HG02852 (cell line): ENCODE results near the gene DDC.

ENCODE experiments used
- ATAC-seq: cut with Tn5 transposase; IDR thresholded peaks from one replicate; pipeline ENCODE4 v1.9.1; 2021; ENCODE audit warnings: mild to moderate bottlenecking, moderate library complexity; ENCODE audit not compliant: unreplicated experiment

The DDC gene

GRCh38 chr7:50564640-50565558, at the start of gene DDC:
DDC (minus strand) TSS chr7:50565405; CDS start chr7:50544085, 21,320 bp downstream.
- ATAC-seq: no peak

GRCh38 chr7:50613473-50613872, 48.3 kb upstream of the DDC start:
- no peak for ATAC-seq

- no peak for ATAC-seq
Measured at GRCh38 chr7:50612704-50613103, 47.5 kb upstream of the DDC start.

- ATAC-seq: no peak
Measured at GRCh38 chr7:50610521-50611277, 45.5 kb upstream of the DDC start.

- ATAC-seq: peak; percentile 56
Measured at GRCh38 chr7:50608196-50608906, 43.1 kb upstream of the DDC start.

- ATAC-seq: no peak
Measured at GRCh38 chr7:50607524-50608125, 42.4 kb upstream of the DDC start.

GRCh38 chr7:50605059-50605458, 39.9 kb upstream of the DDC start:
- ATAC-seq: no peak

GRCh38 chr7:50603287-50603686, 38.1 kb upstream of the DDC start:
- ATAC-seq: no peak

GRCh38 chr7:50599385-50599784, 34.2 kb upstream of the DDC start:
- ATAC-seq: no peak

- ATAC-seq: no peak
Measured at GRCh38 chr7:50598460-50599343, 33.5 kb upstream of the DDC start.

- no peak for ATAC-seq
Measured at GRCh38 chr7:50596484-50596883, 31.3 kb upstream of the DDC start.

- ATAC-seq: peak; percentile 34
Measured at GRCh38 chr7:50595491-50596102, 30.4 kb upstream of the DDC start.

GRCh38 chr7:50594734-50595485, 29.7 kb upstream of the DDC start:
- ATAC-seq: peak; percentile 64

- no peak for ATAC-seq
Measured at GRCh38 chr7:50594136-50594535, 28.9 kb upstream of the DDC start.

GRCh38 chr7:50592940-50593339, 27.7 kb upstream of the DDC start:
- no peak for ATAC-seq

- no peak for ATAC-seq
Measured at GRCh38 chr7:50591480-50592438, 26.6 kb upstream of the DDC start.

GRCh38 chr7:50591098-50591479, 25.9 kb upstream of the DDC start:
- ATAC-seq: no peak

- no peak for ATAC-seq
Measured at GRCh38 chr7:50590535-50590934, 25.3 kb upstream of the DDC start.
